Ovary (tissue), 9 donors: ENCODE data around the gene IRF2BPL. TPM values are rescaled to one million over a fixed set of nuclear protein-coding genes. Genes with fewer than 3 reads are reported as not detected.

Experiments
- DNase-seq, 5 donors: peaks; one replicate each; pipeline ENCODE4 v3.0.0-alpha.2; 2019 to 2020
- H3K27ac ChIP-seq, 2 donors: fragments of 200-600 bp; one replicate each; pipeline versions ENCODE4 v1.5.1 to v1.8.0; 2019 to 2022
- H3K27me3 ChIP-seq: fragments of 200-600 bp; one replicate; pipeline ENCODE4 v1.8.0; 2022
- H3K36me3 ChIP-seq: fragments of 200-600 bp; sonication (generic); one replicate; pipeline ENCODE4 v1.5.1; 2019
- H3K4me1 ChIP-seq: one replicate; pipeline ENCODE4 v1.8.1; 2013; ENCODE audit warnings: mild to moderate bottlenecking, moderate library complexity; ENCODE audit not compliant: insufficient read depth
- H3K4me3 ChIP-seq: fragments of 200-600 bp; sonication (generic); one replicate; pipeline ENCODE4 v1.5.1; 2017
- H3K9me3 ChIP-seq, 2 donors: fragments of 200-600 bp in 1 of 2; sonication (generic) in 1 of 2; one replicate each; pipeline versions ENCODE4 v1.5.1 to v1.8.1; 2013 to 2019; ENCODE audit warnings: mild to moderate bottlenecking in 1 of 2, moderate library complexity in 1 of 2
- EP300 ChIP-seq: sonication (generic); formaldehyde crosslinking; IDR thresholded peaks from one replicate; pipeline ENCODE4 v1.6.1; 2017; ENCODE audit warnings: antibody characterized with exemption
- POLR2A ChIP-seq: fragments of 450-650 bp; IDR thresholded peaks from one replicate; pipeline ENCODE4 v1.6.1; 2017; ENCODE audit warnings: antibody characterized with exemption, mild to moderate bottlenecking, moderate library complexity
- WGBS, 3 donors: extraction: QIAGEN DNeasy Blood & Tissue Kit in 1 of 3; methylation state at CpG; one replicate each; pipeline versions ENCODE4 v1.1.5 to v1.1.7; 2013 to 2017; 5-methylcytosine and 5-hydroxymethylcytosine counted together
- intact Hi-C, 4 donors: fragments of 100-400 bp; cut with DNase I; formaldehyde crosslinking; loops; one replicate each; pipeline versions ENCODE4 v1.11.0 to v1.15.1; 2022 to 2023
- polyA plus RNA-seq, 2 donors: library from polyadenylated mRNA; stranded (reverse); fragments of 200-250 nt in 1 of 2; fragments of 350-450 nt in 1 of 2; fragmentation: Illumina TruSeq in 1 of 2; extraction: RNeasy Lipid Tissue Mini Kit (QIAGEN cat#74804) in 1 of 2; gene quantifications; one replicate each; pipeline ENCODE4 v1.2.3, GENCODE V29; 2013 to 2014
- total RNA-seq, 7 donors: library from RNA; depleted of rRNA in 2 of 7; stranded (reverse); fragments of >200 nt in 2 of 7; fragmentation: NEBNext Ultra II Directional in 3 of 7; extraction: Animal tissue kit (Norgen Biotek cat#: 25700) in 3 of 7; gene quantifications; one replicate each; pipeline versions ENCODE4 v1.1.0 to v1.2.4, GENCODE V29; 2016 to 2023
- TF ChIP-seq, protein P1 (sequence below), 3 donors: fragments of 450-650 bp in 2 of 3; fragments of 200-600 bp in 1 of 3; IDR thresholded peaks; one replicate each; pipeline versions ENCODE4 v1.5.1 to v1.8.0; 2016 to 2022; ENCODE audit warnings: antibody characterized with exemption in 3 of 3, mild to moderate bottlenecking in 1 of 3
- donor health status: DM: no; HTN: no; CAD: no; lungs with moderate emphysema.
- donor health status: DM: no; HTN: no; CAD: no.
- donor health status: Bipolar disorder and iron deficiency.
- donor health status: DM: yes; HTN: yes; CAD: no.
- donor health status: DM: no; HTN: no; CAD: no.
- donor health status: DM: yes; HTN: yes; CAD: no.

Gene IRF2BPL
- total and polyA plus RNA-seq, 9 donors: 14.1 to 126 (median 78.1) TPM

DNA sequence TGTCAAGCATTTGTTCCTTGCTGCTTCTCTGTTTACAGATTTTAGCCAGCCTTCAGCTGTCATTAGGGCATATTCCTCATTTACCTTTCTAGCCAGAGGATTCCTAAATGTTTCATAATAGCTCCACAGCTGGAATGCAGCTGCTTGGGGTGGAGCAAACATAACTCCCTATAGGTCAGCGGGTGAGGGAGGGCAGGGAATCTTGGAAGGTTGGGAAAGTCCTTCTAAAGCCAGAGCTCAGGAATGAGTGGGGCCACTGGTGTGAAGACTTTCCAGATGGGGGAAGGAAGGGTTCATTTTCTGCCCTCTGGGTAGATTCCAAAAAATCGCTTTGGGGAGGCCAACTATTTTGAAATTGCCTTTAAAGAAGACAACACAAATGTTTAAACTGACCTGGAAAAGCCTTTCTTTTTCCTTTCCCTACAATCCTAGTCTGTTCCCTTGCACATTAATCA is 16.3 kb upstream of the IRF2BPL start:
- TF ChIP-seq EP300: peak; percentile 10
- TF ChIP-seq, protein P1, sequence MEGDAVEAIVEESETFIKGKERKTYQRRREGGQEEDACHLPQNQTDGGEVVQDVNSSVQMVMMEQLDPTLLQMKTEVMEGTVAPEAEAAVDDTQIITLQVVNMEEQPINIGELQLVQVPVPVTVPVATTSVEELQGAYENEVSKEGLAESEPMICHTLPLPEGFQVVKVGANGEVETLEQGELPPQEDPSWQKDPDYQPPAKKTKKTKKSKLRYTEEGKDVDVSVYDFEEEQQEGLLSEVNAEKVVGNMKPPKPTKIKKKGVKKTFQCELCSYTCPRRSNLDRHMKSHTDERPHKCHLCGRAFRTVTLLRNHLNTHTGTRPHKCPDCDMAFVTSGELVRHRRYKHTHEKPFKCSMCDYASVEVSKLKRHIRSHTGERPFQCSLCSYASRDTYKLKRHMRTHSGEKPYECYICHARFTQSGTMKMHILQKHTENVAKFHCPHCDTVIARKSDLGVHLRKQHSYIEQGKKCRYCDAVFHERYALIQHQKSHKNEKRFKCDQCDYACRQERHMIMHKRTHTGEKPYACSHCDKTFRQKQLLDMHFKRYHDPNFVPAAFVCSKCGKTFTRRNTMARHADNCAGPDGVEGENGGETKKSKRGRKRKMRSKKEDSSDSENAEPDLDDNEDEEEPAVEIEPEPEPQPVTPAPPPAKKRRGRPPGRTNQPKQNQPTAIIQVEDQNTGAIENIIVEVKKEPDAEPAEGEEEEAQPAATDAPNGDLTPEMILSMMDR (IDR thresholded peaks at IDR 0.05): no peak
- no peaks in the 10 kb centered on the region for H3K36me3 ChIP-seq
- H3K9me3 ChIP-seq: no peaks in the 10 kb centered on the region
- H3K27ac ChIP-seq: peak overlapping the region in 1 of 2 donors; percentile 92
- no peaks in the 10 kb centered on the region for H3K27me3 ChIP-seq
- H3K4me1 ChIP-seq: peaks cover 29% of the 10 kb centered on the region
- 2 to 7% (median 4%) methylated on average over 2 of the region's 2 CpGs for WGBS, 3 donors
- intact Hi-C loops: loop anchor here in 1 of 4 donors (5.0 kb wide), 2 partner anchors 83 to 128 kb away; no protein-coding TSS in a partner anchor
- DNase-seq: peak; percentile 64 to 82 (median 79)
- H3K4me3 ChIP-seq: no peak overlapping the region

DNA sequence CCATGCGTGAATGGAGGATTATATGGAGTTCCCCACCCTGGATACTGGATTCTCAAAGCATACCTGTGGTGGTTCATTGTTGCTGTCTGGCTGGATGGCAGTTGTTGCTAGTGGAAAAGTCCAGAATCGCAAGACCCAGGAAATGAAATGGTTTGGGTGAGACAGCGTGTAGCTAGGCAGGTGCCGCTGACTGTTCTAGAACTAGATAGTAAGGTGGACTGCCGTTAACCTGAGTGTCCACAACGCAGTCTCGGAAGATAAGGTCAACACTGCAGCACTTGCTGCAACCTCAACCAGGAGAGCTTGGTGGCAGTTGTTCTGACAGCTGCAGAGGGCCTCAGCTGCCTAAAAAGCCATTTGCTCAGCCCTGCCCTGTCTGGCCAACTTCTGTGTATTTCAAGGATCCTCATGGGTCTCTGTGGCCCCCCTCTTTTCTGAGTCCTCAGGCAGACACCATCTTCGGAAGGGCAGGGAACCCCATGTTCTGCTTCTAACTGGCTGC is 15.5 kb upstream of the IRF2BPL start:
- Histone ChIP-seq H3K4me1 (peaks cover 32% of the 10 kb centered on the region), H3K9me3 (no peaks in the 10 kb centered on the region), H3K27ac (peak overlapping the region; percentile 62 to 92), H3K27me3 (no peaks in the 10 kb centered on the region), H3K36me3 (no peaks in the 10 kb centered on the region), H3K4me3 (no peak overlapping the region)
- DNase-seq: peak in 2 of 5 donors; percentile 53 to 60
- 47 to 53% (median 49%) methylated on average over 8 of the region's 8 CpGs for WGBS, 3 donors
- TF ChIP-seq, protein P1 (IDR thresholded peaks at IDR 0.05): no peak
- TF ChIP-seq EP300 (no peak), POLR2A (no peak)
- intact Hi-C loops: loop anchor here in 1 of 4 donors (5.0 kb wide), 2 partner anchors 82 to 127 kb away; no protein-coding TSS in a partner anchor

GRCh38 chr14:77043177-77043983 is 14.9 kb upstream of the IRF2BPL start:
- DNase-seq: peak; percentile 60 to 74 (median 69)
- 13 to 14% (median 14%) methylated on average over 10 of the region's 10 CpGs for WGBS, 3 donors
- H3K36me3 ChIP-seq: no peaks in the 10 kb centered on the region
- no peaks in the 10 kb centered on the region for H3K9me3 ChIP-seq
- peak overlapping the region; percentile 62 to 92 for H3K27ac ChIP-seq
- peak; percentile 96 for TF ChIP-seq EP300
- no peak for TF ChIP-seq POLR2A
- intact Hi-C loops: loop anchor here in 1 of 4 donors (5.0 kb wide), 2 partner anchors 81 to 126 kb away; no protein-coding TSS in a partner anchor
- no peaks in the 10 kb centered on the region for H3K27me3 ChIP-seq
- H3K4me3 ChIP-seq: peak overlapping the region; percentile 12
- H3K4me1 ChIP-seq: peaks cover 33% of the 10 kb centered on the region

- intact Hi-C loops: loop anchor here in 2 of 4 donors (2.0 to 5.0 kb wide), 3 partner anchors 15 to 125 kb away; no protein-coding TSS in a partner anchor
- DNase-seq: peak; percentile 65 to 75 (median 69)
- WGBS, 3 donors: 17 to 18% (median 17%) methylated on average over 14 of the region's 14 CpGs
- Histone ChIP-seq H3K9me3 (no peaks in the 10 kb centered on the region), H3K4me1 (peaks cover 40% of the 10 kb centered on the region), H3K27me3 (no peaks in the 10 kb centered on the region), H3K27ac (peak overlapping the region in 1 of 2 donors; percentile 92), H3K4me3 (no peak overlapping the region), H3K36me3 (no peaks in the 10 kb centered on the region)
- TF ChIP-seq EP300: no peak
- no peak for TF ChIP-seq POLR2A
- TF ChIP-seq, protein P1 (IDR thresholded peaks at IDR 0.05): no peak
Measured at GRCh38 chr14:77041881-77042545, 13.5 kb upstream of the IRF2BPL start.
